NCI-H345 treated with DMSO at 0.1 percent for 48 hours (cell line): ENCODE data around the gene CFAP74.
"Not testable (repeated sequence)": the region's sequence is repeated elsewhere in the genome, so short reads cannot be mapped to it uniquely, and the experiment has no call there.

Source experiments
- DNase-seq: peaks from one replicate; lab custom pipeline; 2025; ENCODE audit not compliant: unreplicated experiment; lab: John Stamatoyannopoulos, UW

The CFAP74 gene

GRCh38 chr1:1987142-1987510, 16.5 kb downstream of the CFAP74 start:
- no peak for DNase-seq

- DNase-seq = no peak
Observed at GRCh38 chr1:1986451-1987141, 17.0 kb downstream of the CFAP74 start.

GRCh38 chr1:1985375-1986050, 18.1 kb downstream of the CFAP74 start:
- DNase-seq = no peak

- DNase-seq = no peak
Observed at GRCh38 chr1:1984560-1985070, 19.0 kb downstream of the CFAP74 start.

GRCh38 chr1:1982379-1983232, 21.0 kb downstream of the CFAP74 start:
- DNase-seq = no peak

- not testable (repeated sequence) for DNase-seq
Observed at GRCh38 chr1:1981631-1982327, 21.8 kb downstream of the CFAP74 start.

- no peak for DNase-seq
Observed at GRCh38 chr1:1981142-1981500, 22.5 kb downstream of the CFAP74 start.

- DNase-seq = no peak
Observed at GRCh38 chr1:1980467-1981141, 23.0 kb downstream of the CFAP74 start.

- DNase-seq = no peak
Observed at GRCh38 chr1:1979482-1980165, 24.0 kb downstream of the CFAP74 start.

GRCh38 chr1:1978690-1979481, 24.7 kb downstream of the CFAP74 start:
- DNase-seq = not testable (repeated sequence)

GRCh38 chr1:1978108-1978507, 25.5 kb downstream of the CFAP74 start:
- DNase-seq = no peak

- no peak for DNase-seq
Observed at GRCh38 chr1:1976031-1976430, 27.6 kb downstream of the CFAP74 start.

GRCh38 chr1:1975535-1975934, 28.1 kb downstream of the CFAP74 start:
- DNase-seq = no peak

- DNase-seq = no peak
Observed at GRCh38 chr1:1974834-1975233, 28.8 kb downstream of the CFAP74 start.

- no peak for DNase-seq
Observed at GRCh38 chr1:1973716-1974642, 29.6 kb downstream of the CFAP74 start.

- no peak for DNase-seq
Observed at GRCh38 chr1:1972976-1973715, 30.4 kb downstream of the CFAP74 start.

GRCh38 chr1:1971688-1972087, 31.9 kb downstream of the CFAP74 start:
- no peak for DNase-seq
